A673 (cell line): ENCODE data around the gene ATP2A3. TPM values are rescaled to one million over a fixed set of nuclear protein-coding genes. Genes with fewer than 3 reads are reported as not detected.

Experiments used
- BruUV-seq: library from RNA; stranded (reverse); fragments of 400-500 nt; replicated peaks from 2 replicates; lab custom pipeline; 2021; lab: Mats Ljungman, UMichigan
- CTCF ChIA-PET: fragments of 300-600 bp; sonication (Branson Sonifier 250); formaldehyde crosslinking; loops from one replicate; lab custom pipeline; 2022; ENCODE audit warnings: antibody characterized with exemption; lab: Charles Lee
- POLR2A ChIA-PET: fragments of 300-600 bp; sonication (Branson Sonifier 250); formaldehyde crosslinking; loops from one replicate; lab custom pipeline; 2022; ENCODE audit warnings: antibody characterized with exemption; ENCODE audit not compliant: low non-redundant PET; lab: Charles Lee
- DNase-seq: peaks from one replicate; pipeline ENCODE4 v3.0.0-alpha.2; 2015; ENCODE audit warnings: low spot score
- H3K27ac ChIP-seq: fragments of 200-600 bp; sonication (generic); 2 replicates; pipeline ENCODE4 v1.5.1; 2016; ENCODE audit warnings: mixed run types, low read depth, mild to moderate bottlenecking, mixed read lengths, antibody characterized with exemption, low read length; ENCODE audit not compliant: poor library complexity, severe bottlenecking
- H3K27me3 ChIP-seq: fragments of 200-600 bp; sonication (generic); replicated peaks from 2 replicates; pipeline ENCODE4 v1.6.1; 2017; ENCODE audit warnings: mixed run types, low read depth, mild to moderate bottlenecking, mixed read lengths, antibody characterized with exemption, low read length; ENCODE audit not compliant: insufficient read depth, poor library complexity
- H3K36me3 ChIP-seq: fragments of 200-600 bp; sonication (generic); 2 replicates; pipeline ENCODE4 v1.6.1; 2016; ENCODE audit warnings: mixed run types, mild to moderate bottlenecking, mixed read lengths, antibody characterized with exemption, low read length; ENCODE audit not compliant: insufficient read depth, poor library complexity, severe bottlenecking
- H3K4me1 ChIP-seq: fragments of 200-600 bp; sonication (generic); 2 replicates; pipeline ENCODE4 v1.6.1; 2017; ENCODE audit warnings: mixed run types, mild to moderate bottlenecking, mixed read lengths, antibody characterized with exemption, low read length; ENCODE audit not compliant: insufficient read depth, poor library complexity, severe bottlenecking
- H3K4me3 ChIP-seq: fragments of 200-600 bp; sonication (generic); 2 replicates; pipeline ENCODE4 v1.5.1; 2016; ENCODE audit warnings: low read depth, mixed run types, mild to moderate bottlenecking, mixed read lengths, low read length; ENCODE audit not compliant: poor library complexity, severe bottlenecking
- H3K9me3 ChIP-seq: fragments of 200-600 bp; sonication (generic); 2 replicates; pipeline ENCODE4 v1.6.1; 2016; ENCODE audit warnings: mixed run types, low read depth, mild to moderate bottlenecking, mixed read lengths, antibody characterized with exemption, low read length; ENCODE audit not compliant: poor library complexity, severe bottlenecking
- CTCF ChIP-seq: fragments of 300-800, 200-600 bp; sonication (generic); conservative IDR thresholded peaks from 2 replicates; pipeline ENCODE4 v1.5.1; 2017; ENCODE audit warnings: low read depth, mild to moderate bottlenecking, antibody characterized with exemption, low read length, moderate library complexity, mixed read lengths
- EZH2 ChIP-seq: fragments of 200-600 bp; sonication (generic); IDR thresholded peaks from 2 replicates; pipeline ENCODE4 v1.6.1; 2017; ENCODE audit warnings: borderline replicate concordance, low read depth, mild to moderate bottlenecking, mixed read lengths, antibody characterized with exemption, low read length; ENCODE audit not compliant: poor library complexity, severe bottlenecking
- intact Hi-C: fragments of 100-400 bp; cut with micrococcal nuclease; formaldehyde crosslinking; loops from one replicate; pipeline ENCODE4 v1.10.0; 2022; ENCODE audit not compliant: unreplicated experiment
- total RNA-seq: library from RNA; stranded (reverse); gene quantifications from 2 replicates; pipeline ENCODE4 v1.2.3, GENCODE V29; 2021

The ATP2A3 gene
- total RNA-seq, 1 experiment from 2014 or later = 0.17 TPM

- ChIA-PET CTCF (no interaction called here), POLR2A (no interaction called here)
- no peak for DNase-seq
- no peak overlapping the region for H3K4me3 ChIP-seq
- intact Hi-C loops = no loop called here
- no peaks in the 10 kb centered on the region for H3K36me3 ChIP-seq
- TF ChIP-seq EZH2 = no peak
- TF ChIP-seq CTCF = no peak
- no peak overlapping the region for H3K27ac ChIP-seq
- H3K9me3 ChIP-seq = no peaks in the 10 kb centered on the region
- H3K27me3 ChIP-seq = no peaks in the 10 kb centered on the region
- no TSS peak for BruUV-seq
- no peaks in the 10 kb centered on the region for H3K4me1 ChIP-seq
Observed at GRCh38 chr17:3924512-3925350, 39.5 kb downstream of the ATP2A3 start.

- TF ChIP-seq CTCF (no peak), EZH2 (no peak)
- BruUV-seq = no TSS peak
- no peaks in the 10 kb centered on the region for H3K27me3 ChIP-seq
- H3K4me3 ChIP-seq = no peak overlapping the region
- no peaks in the 10 kb centered on the region for H3K4me1 ChIP-seq
- H3K27ac ChIP-seq = no peak overlapping the region
- POLR2A ChIA-PET = no interaction called here
- DNase-seq = no peak
- CTCF ChIA-PET = no interaction called here
- H3K9me3 ChIP-seq = no peaks in the 10 kb centered on the region
- intact Hi-C loops = no loop called here
- no peaks in the 10 kb centered on the region for H3K36me3 ChIP-seq
Observed at GRCh38 chr17:3923466-3924190, 40.6 kb downstream of the ATP2A3 start.

DNA sequence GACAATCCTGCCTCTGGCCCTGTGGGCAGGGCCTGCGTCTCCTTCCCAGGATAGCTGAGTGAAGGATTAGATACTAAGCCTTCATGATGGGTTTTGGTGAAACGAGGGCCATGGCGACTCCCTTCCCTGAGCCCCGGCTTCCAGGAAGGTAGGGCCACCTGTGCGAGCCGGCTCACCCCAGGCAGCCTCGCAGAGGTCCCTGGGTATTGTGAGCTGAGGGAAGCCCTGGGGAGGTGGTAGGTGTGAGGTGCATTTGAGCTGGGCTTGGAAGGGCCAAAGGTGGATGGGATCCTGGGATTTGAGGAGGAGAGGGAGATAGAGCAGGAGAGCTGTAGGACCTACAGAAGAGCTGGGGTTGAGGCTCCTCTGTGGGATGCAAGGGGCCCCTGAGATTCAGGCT, 41.5 kb downstream of the ATP2A3 start:
- Histone ChIP-seq H3K4me3 (no peak overlapping the region), H3K27me3 (no peaks in the 10 kb centered on the region), H3K4me1 (no peaks in the 10 kb centered on the region), H3K36me3 (no peaks in the 10 kb centered on the region), H3K9me3 (no peaks in the 10 kb centered on the region), H3K27ac (no peak overlapping the region)
- no peak for DNase-seq
- no peak for TF ChIP-seq EZH2
- no peak for TF ChIP-seq CTCF
- ChIA-PET POLR2A (no interaction called here), CTCF (no interaction called here)
- intact Hi-C loops = no loop called here
- no TSS peak for BruUV-seq
